HG03097 (cell line): Measurements from ENCODE around the gene MARVELD3.

Experiments used
- ATAC-seq: cut with Tn5 transposase; IDR thresholded peaks from one replicate; pipeline ENCODE4 v1.9.1; 2021; ENCODE audit not compliant: unreplicated experiment, low FRiP score

MARVELD3 gene

DNA sequence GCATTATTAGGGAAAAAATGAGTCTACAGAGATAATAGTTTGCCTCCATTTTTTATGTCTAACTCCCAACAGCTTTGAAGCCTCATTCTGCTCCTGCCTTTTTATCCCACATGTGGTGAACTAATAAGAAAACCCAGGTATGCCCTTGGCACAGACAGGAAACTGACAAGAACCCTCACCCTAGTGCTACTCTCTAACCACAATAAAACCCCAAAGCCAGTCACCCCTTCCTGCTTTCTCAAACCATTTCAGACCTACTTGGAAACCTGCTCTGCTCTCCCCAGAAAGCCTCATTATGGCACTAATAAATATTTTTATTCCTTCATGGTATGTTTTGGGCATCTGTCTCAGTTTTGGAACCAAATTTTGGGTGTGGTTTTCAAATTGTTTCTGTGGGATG, 3.9 kb upstream of the MARVELD3 start:
- no peak for ATAC-seq

DNA sequence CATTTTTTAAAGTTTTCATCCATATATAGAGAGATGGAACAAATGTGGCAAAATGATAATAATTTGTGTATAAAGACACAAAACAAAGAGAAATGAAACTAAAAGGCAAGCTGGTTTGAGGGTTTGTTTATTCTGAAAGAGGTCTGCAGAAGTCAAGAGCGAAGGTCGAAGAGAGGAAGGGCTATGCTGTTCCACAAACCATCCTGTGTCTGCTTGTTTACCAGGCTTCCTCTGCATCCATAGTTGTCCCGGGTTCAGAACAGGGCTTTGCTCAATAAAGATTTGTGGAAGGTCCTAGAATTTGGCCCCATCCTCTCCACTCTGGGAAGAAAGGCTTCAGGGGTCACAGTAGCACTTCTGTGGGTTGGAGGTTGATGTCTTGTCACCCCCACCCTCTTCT, 2.4 kb upstream of the MARVELD3 start:
- no peak for ATAC-seq

DNA sequence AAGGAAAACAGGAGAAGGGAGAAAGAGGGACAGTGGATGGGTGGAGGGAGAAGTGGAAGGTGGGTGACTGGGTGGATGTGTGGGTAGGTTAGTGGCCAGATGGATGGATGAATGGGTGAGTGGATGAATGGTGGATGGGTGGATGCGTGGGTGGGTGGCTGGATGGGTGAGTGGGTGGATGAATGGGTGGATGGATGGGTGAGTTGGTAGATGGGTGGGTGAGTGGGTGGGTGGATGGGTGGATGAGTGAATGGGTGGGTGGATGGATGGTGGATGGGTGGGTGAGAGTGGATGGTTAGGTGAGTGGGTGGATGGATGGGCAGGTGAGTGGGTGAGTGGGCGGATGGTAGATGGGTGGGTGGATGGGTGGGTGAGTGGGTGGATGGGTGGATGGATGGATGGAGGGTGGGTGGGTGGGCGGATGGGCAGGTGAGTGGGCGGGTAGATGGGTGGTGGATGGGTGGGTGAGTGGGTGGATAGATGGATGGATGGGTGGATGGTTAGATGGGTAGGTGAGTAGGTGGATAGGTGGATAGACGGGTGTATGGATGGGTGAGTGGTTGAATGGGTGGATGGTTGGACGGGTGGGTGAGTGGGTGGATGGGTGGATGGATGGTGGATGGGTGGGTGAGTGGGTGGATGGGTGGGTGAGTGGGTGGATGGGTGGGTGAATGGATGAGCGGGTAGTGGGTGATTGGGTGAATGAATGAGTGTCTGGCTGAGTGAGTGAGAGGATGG, 702 bp upstream of the MARVELD3 start:
- ATAC-seq: no peak

DNA sequence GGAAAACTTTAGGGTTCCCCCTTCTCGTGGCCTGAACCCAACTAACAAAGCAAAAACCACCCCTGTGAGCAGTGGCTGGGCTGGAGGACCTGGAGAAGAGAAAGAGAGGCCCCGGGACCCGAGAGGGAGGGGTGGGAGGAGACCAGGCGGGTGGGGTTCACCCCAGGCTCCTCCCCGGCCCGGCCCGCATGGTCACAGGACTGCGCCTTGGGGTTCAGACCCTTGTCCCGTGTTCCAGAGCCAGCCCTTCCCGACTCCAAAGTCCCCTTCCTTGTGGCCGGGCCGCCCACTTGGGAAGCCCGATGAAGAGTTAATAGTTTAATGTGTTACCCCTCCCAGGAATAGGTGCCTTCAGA, 852 bp downstream of the MARVELD3 start:
- no peak for ATAC-seq

DNA sequence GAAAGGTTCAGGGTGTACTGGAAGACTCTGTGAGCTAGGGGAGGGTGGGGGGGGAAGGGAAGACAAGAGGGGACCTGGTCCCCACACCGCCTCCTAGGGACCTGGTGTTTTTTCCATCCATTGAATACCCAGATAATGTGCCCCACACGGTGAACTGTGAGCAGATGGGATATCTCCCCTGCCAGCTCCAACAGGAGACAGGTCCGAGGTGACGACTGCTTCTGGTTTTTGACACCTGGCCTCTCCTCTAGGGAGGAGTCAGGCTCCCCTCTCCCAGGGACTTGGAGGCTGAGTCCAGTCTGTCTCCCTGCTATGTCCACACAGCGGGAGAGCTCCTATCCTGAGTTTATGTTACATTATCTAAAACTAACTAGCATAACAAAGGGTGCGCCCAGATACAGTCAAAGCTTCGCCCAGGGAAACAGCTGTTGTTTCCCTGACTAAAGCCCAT, 1.8 kb downstream of the MARVELD3 start:
- ATAC-seq: no peak

DNA sequence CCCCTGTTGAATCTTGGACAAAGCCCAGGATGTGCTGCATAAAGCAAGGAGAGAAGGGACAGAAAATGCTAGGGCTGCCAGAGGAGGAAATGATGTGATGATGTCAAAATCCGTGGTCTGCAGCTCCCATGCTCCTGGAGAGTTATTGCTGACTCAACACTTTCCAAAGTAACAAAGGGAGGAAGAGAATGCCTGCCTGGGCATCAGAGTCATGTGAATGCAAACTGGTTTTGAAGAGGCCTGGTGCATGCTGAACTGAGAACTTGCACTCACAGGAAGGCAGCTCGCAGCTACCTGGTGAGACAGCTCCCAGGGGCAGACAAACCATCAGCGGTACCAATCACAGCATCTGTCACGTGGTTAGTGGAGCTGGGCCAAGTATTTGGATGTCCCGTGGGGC, 2.8 kb downstream of the MARVELD3 start:
- ATAC-seq: no peak

DNA sequence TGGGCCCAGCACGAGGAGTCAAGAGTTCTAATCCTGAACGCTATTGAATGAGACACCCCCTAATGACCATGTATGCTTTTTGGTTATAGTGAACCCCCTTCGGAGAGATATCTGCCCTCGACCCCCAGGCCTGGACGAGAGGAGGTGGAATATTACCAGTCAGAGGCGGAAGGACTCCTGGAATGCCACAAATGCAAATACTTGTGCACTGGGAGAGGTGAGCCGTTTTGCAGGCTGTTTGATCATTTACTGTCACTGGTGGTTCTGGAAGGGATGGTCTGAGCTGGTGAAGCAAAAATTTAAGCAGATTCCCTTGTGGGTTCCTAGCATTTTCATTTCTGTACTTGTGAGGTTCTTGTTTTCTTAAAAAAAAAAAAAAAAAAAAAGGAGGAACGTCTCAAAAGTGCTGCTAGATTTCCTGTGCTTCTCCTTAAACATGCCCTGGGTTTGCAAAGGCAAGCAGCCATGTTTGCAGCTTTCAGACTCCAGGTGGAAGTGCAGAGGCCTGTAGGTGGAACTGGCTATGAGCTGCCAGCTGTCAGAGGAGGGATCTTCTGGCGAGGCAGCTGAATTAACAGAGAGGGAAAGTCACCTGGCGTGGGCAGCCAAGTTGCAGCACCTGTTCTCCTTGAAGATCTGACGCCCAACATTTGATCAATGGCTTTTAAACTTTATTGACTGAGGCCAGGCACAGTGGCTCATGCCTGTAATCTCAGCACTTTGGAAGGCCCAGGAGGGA, 3.5 kb downstream of the MARVELD3 start:
- ATAC-seq: no peak

DNA sequence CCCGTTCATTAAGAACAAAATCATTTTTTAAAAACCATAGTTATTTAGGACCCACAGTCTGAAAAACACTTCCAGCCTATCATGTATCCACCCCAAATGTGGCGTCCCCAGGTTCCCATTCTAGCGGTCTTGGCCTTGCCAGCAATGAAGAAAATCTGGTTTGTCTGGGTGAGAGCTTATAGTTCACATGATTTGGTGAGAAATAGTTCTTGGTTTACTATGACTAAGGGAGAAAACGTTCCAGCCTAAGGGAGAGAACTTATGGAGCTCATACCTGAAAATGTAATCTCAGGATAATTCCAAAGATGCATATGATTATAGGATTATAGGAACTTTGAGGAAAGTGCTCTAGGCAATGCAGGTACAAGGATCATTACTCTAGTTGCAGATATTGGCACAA, 4.8 kb downstream of the MARVELD3 start:
- ATAC-seq: no peak

DNA sequence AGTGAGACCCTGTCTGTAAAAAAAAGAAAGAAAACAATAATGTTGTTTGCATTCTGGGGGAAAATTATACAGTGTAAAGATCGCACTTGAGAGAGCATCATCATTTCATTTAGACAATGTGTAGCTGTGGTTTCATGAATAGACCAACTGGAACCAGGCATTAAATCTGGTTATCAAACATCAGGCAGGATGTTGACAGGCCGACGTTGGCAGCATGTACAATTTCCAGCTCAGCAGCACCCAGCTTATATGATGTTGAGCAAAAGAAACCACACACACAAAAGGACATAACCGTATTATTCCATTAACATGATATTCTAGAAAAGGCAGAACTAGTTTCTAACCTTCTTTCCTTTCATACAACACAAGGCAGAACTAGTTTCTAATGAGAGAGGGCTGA, 5.8 kb downstream of the MARVELD3 start:
- ATAC-seq: no peak

DNA sequence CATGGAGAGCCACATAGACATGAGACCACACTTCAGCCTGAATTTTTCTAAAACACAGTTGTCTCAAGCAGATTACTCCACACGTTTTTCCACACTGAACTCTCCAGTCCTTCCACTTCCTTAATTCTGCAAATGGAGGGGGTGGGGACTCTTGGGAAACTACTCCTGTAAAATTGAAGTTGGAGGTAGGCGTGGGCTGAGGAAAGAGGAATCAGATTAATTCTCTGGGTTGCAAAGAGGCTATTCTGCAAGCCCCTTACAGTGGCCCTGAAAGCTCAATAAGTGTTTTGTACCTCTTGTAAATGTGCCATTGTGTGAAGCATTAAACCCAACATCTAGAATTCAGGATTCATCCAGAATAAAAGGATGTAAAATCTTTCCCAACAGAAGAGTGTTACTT, 9.6 kb downstream of the MARVELD3 start:
- ATAC-seq: no peak

DNA sequence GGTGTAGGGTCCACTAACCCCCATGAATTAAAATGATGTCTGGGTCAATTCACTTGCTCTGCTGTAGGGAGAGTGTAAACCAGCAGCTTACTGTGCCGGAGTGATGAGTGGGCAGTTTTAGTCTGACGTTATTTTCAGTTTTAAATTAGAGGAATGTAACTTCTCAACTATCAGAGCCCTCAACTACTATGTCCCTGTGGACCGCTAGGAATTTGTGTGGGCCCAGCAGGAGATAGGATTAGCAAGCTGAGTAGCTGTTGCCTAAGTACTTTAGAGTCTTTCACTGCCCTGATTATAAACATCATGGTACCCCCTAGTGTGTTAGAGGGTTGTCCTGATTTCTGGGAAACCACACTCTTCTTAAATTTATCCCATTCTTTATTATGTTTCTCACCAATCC, 11.4 kb downstream of the MARVELD3 start:
- no peak for ATAC-seq

DNA sequence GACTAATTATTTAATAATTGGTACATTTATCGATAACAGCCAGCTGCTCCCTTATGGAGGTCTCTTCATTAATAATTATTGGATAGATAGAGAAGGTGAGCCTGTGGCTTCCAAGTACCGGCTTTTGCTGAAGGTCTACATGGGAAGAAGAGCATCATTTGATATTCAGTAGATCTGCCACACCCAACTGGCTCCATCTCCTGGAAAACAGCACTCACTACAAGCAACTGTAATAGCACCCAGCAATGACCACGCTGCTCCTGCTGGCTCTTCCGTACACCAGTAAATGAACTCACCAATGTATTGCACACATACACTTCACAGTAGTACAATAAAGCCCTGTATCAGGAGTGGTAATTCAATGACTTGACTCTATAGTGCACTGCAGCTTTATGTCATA, 19.5 kb downstream of the MARVELD3 start:
- no peak for ATAC-seq

DNA sequence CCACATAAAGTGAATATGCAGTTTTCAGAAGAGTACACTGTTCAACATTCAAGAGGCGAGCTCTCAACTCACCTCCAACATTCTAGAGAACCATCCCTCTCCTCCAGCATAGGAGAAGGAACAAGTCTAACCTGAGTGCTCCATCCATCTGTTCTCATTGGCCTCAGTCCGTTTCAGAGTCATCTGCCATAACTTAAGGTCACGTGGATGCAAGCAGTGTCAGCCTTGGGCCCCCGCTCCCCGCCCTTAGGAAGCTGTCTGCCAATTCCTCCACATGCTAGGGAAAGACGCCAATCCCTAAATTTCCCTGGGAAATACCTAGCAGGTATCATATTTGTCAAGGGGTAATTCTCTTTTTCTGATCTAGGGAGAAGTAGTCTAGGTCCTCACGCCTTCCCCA, 21.4 kb downstream of the MARVELD3 start:
- no peak for ATAC-seq

DNA sequence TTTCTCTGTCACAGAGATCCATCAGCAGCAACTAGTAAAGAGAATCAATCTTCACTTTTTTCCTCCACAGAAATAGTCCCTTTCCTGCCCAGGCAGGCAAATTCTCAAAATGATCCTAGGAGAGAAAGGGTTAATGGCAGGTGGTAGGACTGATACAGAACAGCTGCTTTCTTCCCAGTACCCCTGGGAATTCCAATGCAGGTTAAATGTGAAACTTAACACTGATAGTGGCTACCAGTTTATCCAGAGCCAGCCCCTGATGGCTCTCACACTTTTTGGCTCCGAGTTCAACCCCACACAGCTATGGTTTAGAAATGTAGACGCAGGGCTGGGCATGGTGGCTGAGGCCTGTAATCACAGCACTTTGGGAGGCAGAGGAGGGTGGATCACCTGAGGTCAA, 22.2 kb downstream of the MARVELD3 start:
- ATAC-seq: no peak

DNA sequence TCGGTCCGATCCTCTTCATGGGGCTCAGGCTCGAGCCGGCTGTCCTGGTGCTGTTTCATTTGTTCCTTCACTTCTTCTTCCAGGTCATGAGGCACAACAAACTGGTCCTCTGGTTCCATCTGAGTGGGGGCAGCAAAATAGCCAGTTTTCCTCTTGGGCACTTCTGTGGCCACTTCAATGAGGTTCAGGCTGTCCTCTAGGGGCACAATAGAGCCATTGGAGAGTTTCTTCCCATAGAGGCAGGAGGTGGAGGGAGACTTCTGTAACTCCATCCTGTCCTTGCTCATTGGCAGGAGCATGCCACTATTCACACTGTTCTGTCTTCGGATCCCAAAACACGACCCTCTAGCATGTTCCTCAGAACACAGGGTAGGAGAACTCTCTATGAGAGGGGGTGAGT, 22.9 kb downstream of the MARVELD3 start:
- ATAC-seq: no peak

DNA sequence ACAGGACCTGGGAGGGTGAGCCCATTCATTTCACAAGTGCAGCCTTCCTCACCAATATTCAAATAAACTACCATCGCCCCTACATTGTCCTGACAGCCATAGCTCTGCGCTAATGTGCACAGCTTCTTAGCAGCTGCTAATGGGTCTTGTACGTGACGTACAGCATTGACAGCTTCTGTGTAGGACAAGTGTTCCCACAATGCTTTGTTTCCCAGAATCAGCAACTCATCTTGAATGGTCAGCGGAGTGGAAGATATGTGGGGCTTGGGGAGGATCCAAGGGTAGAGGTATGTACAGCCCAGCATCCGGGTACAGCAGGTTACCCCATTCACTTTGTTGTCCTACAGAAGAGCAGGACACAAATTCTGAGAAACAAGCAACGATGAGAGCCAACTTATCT, 23.7 kb downstream of the MARVELD3 start:
- ATAC-seq: no peak

DNA sequence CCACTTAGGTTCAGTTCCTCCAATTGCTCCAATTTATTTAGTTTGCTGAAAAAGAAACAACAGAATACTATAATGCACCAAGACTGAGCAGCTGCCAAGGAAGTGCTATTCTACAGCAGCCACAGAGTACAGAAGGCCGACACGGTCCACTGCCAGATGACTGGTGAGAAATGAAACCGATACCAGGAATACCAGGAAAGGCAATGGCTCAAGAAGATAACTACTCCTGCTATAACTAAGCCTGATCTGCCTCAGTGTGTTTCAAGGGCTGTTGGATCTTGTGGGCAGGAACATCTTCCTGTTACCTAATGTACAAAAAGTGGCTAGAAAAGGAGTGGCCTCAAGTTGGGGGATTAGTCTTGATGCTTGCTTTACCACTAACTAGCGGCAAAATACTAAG, 32.8 kb downstream of the MARVELD3 start:
- no peak for ATAC-seq

DNA sequence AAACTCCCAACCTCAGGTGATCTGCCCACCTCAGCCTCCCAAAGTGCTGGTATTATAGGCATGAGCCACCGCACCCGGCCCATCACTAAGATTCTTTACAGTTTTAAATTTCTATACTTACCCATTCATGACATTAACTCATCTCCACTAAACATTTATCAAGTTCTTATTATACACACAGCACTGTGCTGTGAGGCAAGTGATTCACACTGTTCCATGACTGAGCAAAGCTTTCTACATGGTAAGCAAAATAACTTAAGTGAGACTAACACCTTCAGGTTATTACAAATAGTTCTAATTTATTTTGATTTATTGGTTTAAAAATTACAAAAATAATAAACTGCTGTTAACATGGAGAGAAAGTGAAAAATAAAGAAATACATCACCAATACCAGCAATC, 33.5 kb downstream of the MARVELD3 start:
- ATAC-seq: no peak

DNA sequence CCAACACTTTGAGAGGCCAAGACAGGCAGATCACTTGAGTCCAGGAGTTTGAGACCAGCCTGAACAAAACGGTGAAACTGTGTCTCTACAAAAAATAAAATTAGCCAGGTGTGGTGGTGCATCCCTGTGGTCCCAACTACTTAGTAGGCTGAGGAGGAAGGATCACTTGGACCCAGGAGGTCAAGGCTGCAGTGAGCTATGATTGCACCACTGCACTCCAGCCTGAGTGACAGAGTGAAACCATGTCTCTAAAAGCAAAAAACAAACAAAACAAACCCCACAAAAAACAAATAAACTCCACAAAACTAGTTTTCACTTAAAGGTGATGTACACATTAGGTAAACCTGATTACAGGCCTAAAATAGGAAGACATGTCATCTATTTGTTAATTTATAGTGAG, 40.3 kb downstream of the MARVELD3 start:
- no peak for ATAC-seq

DNA sequence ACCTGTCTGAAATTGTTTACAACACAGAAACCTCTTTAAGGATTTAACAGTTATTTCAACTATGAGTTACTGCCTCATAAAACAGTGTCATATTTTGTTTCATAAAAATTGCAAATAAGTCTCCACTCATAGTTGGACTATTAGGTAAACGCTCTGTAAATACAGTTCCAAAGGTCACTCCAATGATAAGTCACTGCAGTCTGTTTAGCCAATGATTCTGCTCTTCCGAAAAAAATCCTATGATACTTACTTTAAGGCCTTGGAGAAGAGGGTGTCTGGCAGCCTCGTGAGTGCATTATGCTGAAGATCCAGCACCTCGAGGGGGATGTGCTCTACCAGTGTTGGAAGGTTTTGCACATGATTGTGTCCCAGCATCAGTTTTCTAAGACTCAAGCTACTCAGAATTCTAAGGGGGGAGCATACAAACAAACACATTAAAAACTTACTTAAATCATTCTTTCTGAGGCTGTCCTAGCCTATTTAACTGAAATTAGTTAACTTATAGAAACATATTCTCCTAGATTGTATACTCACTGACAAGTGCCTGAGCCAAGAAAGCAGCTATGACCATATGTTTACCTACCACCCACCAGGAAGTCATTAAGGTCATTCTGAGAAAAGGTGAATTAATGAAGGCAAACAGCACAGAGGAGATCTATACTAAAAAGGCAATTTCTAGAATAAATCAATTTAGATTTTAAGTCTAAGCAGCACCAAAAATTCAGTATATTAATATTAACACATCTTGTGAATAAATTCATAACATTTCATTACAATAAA, 41.1 kb downstream of the MARVELD3 start:
- no peak for ATAC-seq

DNA sequence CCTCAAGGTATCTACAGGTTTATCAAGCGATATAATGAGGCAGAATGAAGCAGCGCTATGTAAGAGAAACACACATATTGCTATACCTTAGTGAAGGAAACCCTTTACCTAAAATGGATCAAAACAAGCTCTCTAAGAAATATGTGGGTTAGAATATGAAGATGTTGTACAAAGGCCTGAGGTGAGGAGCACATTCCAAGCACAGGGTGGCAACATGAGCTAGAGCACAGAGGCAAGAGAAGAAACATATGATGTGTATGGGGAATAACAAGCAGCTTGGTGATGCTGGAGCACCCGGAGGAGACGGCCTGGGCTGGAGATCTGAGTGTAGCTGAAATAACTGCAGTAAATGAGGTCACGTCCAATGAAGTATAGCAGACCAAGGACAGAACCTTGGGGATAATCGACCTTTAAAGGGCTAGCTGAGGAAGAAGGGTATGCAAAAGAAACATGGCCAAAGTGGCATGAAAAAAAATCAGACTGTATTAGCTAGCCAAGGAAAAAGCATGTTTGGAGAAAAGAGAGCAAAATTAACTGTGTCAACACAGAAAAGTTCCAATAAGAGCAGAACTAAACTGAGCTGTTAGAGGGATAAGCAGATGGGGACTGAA, 44.0 kb downstream of the MARVELD3 start:
- ATAC-seq: no peak
